ENCODE measurements around the gene PLA2G2D.

PLA2G2D gene

GRCh38 chr1:20112279-20113000 lies 6.9 kb downstream of the PLA2G2D start:
- DNase-seq, result no peak

- DNase-seq, result no peak
Observed at GRCh38 chr1:20111452-20111851, 7.9 kb downstream of the PLA2G2D start.

GRCh38 chr1:20110679-20111078 lies 8.7 kb downstream of the PLA2G2D start:
- DNase-seq, result no peak

- DNase-seq, result no peak
Observed at GRCh38 chr1:20109223-20109856, 10.0 kb downstream of the PLA2G2D start.

- no peak for DNase-seq
Observed at GRCh38 chr1:20108366-20109123, 10.8 kb downstream of the PLA2G2D start.

GRCh38 chr1:20107796-20108195 lies 11.5 kb downstream of the PLA2G2D start:
- no peak for DNase-seq

GRCh38 chr1:20107351-20107750 lies 12.0 kb downstream of the PLA2G2D start:
- no peak for DNase-seq

GRCh38 chr1:20105856-20106255 lies 13.5 kb downstream of the PLA2G2D start:
- DNase-seq, result no peak

GRCh38 chr1:20102875-20103274 lies 16.5 kb downstream of the PLA2G2D start:
- DNase-seq, result no peak

GRCh38 chr1:20100632-20101355 lies 18.5 kb downstream of the PLA2G2D start:
- DNase-seq, result peak; percentile 6

- no peak for DNase-seq
Observed at GRCh38 chr1:20099533-20099932, 19.8 kb downstream of the PLA2G2D start.

- DNase-seq, result no peak
Observed at GRCh38 chr1:20096840-20097447, 22.4 kb downstream of the PLA2G2D start.

GRCh38 chr1:20095564-20096434 lies 23.5 kb downstream of the PLA2G2D start:
- DNase-seq, result no peak

GRCh38 chr1:20093940-20094391 lies 25.4 kb downstream of the PLA2G2D start:
- DNase-seq, result no peak

- no peak for DNase-seq
Observed at GRCh38 chr1:20093303-20093702, 26.0 kb downstream of the PLA2G2D start.

GRCh38 chr1:20090641-20091040 lies 28.7 kb downstream of the PLA2G2D start:
- DNase-seq, result no peak

- no peak for DNase-seq
Observed at GRCh38 chr1:20090119-20090518, 29.2 kb downstream of the PLA2G2D start.

GRCh38 chr1:20089328-20090077 lies 29.8 kb downstream of the PLA2G2D start:
- no peak for DNase-seq

GRCh38 chr1:20087668-20088067 lies 31.7 kb downstream of the PLA2G2D start:
- no peak for DNase-seq

GRCh38 chr1:20086800-20087199 lies 32.5 kb downstream of the PLA2G2D start:
- no peak for DNase-seq
